CD4-positive, alpha-beta T cell treated with Interleukin-15 for 4 hours (primary cell): ENCODE results near the gene ABL1.
"Not testable (repeated sequence)": the region's sequence is repeated elsewhere in the genome, so short reads cannot be mapped to it uniquely, and the experiment has no call there.

Experiments
- DNase-seq: peaks from one replicate; pipeline ENCODE4 v3.0.0-alpha.2; 2020; ENCODE audit warnings: low spot score

Gene ABL1

DNA sequence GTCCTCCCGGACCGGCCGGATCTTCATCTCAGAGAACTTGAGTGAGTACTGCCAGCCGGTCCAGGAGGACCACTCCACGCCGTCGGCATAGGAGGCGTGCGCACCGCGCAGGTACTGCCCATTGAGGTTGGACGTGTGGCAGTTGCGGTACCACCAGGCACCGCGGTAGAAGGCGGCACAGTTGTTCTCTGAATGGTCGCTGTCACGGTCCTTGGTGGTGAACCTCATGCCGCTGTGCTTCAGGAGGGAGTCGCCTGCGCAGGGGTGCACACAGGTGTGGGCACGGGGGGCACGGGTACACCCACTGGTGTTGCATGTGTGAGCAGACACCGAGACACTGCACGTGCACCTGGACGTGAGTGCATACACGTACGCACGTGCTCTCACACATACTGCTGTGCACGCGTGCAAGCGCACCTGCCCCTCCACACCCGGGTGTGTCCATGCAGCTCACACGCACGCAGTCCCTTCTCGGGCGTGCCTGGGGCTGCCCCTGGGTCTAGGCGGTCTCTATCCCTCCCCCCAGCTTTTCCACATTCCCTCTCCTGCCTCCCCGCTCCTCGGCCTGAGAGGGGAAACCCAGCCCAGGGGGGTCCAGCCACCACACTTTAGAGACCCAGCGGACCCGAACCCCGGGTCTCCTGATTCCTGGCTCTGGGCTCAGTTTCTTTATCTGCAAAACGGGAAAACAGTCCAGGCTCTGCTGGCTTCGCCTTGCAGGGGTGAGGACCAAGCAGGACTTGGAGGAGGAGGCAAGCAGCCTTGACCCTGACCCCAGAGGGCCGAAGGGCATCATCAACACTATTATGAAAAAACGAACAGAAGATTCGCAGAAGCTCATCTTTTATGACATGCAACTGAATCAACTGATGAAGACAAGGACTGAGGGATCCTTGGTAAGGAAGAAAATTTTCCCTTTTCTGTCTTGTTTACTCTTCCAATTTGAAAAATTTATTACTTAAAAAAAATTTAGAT is 69.3 kb downstream of the ABL1 start:
- DNase-seq = no peak

DNA sequence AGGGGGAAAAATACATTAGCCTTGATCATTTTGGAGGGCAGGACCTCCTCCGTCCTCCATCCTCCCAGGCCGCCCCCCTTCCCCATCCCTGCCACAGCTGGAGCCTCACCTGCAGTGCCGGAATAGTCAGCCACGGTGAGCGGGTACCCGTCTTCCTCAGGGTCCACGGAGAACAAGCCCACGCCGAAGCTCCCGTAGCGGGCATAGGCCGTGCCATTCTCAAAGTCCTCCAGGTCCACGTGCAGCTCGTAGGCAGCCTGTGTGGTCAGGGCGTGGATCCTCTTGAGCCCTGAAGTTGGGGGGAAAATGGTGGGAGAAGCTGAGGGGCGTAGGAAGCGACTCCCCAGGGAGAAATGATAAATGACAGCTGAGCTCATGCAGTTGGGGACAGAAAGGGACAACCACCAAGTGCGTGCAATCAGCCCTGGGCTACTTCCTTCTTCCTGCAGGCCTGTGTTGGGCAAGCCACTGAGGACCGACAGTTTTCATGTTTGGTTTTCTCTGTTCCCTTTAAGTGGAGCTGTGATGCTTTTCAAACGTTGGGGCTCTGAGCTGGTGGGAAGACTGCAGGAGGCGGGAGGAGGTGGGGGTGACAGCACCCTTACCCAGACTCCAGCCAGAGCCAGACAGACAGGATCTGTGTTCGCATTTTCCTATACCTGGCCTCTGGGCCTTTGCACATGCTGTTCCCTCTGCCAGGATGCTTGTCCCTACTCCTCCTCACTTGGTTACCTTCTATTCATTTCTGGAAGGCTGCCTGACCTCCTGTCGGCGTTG is 70.3 kb downstream of the ABL1 start:
- no peak for DNase-seq

DNA sequence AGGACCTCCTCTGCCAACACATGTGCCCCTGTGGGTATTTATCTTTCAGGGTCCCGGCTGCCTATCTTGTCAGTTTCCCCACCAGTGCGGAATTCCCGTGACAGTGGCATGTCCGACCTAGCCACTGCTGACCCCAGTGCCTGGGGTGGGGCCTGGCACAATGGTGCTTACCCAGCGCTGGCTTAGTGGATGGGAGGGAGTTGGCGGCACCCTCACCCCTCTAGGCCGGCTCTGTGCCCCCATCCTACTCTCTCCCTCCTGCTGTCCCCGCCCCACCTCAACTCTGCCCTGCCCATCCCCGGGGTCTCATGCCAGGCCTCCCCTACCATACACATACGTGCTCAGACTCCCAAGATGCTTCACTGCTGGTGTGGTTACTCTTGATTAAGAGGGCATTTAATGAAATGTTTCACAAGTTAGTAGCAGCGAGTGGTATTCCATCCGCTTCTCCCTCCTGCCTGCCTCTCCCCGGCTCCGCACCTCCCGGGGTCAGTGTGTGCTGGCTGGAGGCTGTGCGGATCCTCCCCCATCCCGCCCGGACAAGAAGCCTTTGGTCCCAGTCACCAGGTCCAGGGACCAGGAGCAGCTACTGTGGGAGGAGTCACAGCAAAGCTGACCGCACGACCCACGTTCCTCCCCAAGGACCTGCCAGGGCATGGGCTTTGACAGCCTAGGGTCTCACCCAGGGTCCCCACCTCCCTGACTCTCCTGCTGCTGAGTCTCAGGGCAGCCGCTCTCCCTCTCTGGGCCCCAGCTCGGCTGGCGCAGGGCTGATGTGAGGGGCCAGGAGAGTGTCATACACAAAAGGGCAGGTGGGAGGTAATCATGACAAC is 71.1 kb downstream of the ABL1 start:
- DNase-seq = no peak

DNA sequence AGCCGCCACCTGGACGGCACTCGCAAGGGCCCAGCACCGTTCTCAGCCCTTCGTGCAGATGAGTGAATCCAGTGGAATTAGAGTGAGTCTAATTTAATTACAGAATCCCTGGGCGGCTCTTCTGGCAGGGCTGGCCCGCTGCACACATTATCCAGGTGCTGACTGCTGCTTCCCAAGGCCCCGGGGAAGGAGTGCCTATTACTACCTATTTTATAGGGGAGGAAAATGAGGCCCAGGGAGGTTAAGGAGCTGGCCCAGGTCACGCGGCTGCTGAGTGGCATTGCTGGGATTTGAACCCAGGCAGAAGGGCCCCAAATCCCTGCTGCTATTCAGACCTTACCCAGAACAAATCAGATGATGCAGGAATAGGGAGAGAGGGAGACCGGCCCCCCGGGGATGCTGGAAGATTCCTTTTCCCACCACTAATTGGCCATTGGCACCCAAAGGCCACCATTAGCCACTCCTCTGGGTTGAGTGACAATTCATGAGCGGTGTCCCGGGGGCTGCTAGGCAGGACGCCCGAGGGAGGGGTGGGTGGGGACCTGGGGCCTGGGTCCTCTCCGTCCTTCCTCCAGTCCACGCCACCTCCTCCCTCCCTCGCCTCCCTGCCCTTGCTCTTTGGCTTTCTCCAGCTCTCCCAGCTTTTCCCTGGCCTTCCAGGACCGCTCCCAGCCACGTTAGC is 71.8 kb downstream of the ABL1 start:
- DNase-seq = no peak

DNA sequence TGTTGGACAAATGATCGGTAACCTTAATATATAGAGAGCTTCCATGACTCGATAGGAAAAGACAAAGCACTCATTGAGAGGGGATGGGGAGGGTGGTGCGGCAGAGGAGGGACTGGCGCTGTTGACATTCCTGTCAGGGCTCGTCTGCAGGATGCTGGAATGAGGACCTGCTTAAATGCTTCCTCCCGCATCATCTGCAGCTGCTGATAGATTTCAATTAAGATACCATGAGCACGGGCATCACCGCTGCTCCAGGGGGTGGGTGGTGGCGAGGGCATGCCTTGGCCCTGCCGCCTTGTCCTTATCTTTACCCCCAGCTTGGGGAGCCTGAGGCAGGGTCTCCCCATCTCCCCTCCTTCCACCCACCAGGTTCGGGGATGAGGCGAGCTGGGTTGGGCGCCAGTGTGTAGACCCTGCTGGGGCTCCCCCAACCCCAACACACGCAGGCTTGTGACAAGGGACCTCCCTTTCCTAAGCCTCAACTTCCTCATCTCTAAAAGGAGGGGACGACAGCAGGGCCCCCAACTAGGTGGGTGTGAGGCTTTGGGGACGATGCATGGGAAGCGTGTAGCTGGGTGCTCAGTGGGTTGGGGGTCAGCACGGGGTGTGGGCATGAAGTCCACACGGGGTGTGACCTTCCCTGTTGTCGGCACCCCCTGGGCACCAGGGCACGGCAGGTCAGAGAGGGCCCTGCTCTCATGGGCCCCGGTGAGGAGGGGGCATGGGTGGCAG is 73.3 kb downstream of the ABL1 start:
- no peak for DNase-seq

DNA sequence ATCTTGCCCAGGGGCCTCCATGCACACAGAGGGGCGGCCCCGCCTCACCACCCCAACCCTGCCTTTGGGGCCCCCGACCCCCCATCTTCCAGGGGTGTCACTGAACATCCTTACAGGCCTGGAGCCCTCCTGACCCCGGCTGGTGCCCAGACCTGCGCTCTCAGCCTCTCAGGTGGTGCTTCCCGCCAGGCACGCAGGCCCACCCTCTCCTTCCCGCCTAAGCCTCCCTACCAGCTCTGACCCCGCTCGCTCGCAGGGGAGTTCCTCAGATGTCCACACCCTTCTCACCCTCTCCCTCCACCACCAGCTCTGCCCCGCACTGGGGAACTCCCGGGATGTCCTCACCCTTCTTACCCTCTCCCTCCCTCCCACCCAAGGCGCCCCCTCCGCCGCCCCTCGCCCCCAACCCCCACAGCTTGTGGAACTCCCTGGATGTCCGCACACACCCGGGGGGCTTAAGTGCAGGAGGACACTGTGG is 73.9 kb downstream of the ABL1 start:
- DNase-seq = no peak

DNA sequence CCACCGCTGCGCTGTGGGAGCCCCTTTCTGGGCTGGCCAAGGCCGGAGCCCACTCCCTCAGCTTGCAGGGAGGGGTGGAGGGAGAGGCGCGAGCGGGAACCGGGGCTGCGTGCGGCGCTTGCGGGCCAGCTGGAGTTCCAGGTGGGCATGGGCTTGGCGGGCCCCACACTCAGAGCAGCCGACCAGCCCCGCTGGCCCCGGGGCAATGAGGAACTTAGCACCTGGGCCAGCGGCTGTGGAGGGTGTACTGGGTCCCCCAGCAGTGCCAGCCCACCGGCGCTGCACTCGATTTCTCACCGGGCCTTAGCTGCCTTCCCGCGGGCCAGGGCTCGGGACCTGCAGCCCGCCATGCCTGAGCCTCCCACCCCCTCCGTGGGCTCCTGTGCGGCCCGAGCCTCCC is 75.0 kb downstream of the ABL1 start:
- not testable (repeated sequence) for DNase-seq

DNA sequence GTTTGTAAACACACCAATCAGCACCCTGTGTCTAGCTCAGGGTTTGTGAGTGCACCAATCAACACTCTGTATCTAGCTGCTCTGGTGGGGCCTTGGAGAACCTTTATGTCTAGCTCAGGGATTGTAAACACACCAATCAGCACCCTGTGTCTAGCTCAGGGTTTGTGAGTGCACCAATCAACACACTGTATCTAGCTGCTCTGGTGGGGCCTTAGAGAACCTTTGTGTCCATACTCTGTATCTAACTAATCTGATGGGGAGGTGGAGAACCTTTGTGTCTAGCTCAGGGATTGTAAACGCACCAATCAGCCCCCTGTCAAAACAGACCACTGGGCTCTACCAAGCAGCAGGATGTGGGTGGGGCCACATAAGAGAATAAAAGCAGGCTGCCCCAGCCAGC is 75.6 kb downstream of the ABL1 start:
- not testable (repeated sequence) for DNase-seq

DNA sequence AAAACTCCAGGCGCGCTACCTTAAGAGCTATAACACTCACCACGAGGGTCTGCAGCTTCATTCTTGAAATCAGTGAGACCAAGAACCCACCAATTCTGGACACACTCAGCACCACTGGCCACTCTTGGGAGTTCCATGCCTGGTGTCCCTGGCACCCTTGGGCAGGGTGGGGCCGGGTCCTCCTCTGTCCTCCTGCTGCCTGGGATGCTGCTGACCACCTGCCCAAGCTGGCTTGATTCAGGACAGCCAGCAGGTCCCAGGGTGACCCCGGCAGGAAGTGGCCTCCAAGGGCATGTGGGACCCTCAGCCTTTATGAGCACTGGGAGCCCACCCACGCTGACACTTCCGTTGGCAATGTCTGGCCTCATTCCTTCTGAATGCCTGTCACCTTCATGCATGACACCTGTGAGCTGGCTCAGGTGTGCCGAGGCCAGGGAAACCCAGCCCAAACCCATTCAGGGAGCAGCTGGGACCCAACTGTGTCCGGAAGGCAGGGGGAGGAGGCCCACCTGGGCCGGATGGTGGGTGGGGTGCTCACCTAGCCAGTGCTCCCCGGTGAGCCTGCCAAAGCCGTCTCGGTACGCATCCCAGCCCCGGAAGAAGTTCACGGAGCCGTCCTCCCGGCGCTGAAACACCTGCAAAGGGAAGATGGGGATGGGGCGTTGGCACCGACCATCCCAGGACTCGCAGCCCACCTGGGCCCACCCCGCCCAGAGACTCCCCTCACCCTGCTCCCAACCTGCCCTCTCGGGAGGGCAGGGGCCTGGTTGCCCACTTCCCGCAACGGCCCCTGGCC is 76.4 kb downstream of the ABL1 start:
- no peak for DNase-seq

DNA sequence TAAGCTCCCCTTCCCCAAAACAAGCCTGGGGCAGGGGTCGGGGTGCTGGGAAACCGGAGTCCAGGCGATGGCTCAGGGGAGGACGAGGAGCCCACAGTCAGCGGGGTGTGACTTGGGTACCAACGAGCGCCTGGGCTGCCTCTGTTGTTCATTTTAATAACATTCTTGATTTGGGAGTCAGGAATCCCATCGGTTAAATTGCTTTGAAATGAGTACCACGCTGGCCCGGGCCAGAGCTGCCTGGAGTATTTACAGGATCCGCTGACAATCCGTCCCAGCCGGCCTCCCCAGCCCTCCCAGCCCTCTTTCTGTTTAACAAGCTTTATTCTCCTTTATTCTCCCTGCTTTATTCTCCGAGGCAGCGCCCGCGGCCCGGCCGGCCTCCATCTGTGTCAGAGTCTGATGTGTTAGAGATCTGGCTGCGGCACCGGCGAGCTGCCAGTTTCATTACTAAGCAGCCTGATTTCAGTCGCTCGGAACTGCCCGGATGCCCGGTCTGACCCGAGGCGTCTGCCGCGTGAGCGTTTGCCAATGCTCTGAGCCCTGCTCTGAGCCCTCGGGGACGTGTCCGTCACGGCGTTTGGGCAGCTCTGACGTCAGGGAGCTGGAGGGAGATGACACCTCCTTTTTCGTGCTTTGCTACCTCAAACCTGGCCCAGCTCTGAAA is 78.0 kb downstream of the ABL1 start:
- no peak for DNase-seq

DNA sequence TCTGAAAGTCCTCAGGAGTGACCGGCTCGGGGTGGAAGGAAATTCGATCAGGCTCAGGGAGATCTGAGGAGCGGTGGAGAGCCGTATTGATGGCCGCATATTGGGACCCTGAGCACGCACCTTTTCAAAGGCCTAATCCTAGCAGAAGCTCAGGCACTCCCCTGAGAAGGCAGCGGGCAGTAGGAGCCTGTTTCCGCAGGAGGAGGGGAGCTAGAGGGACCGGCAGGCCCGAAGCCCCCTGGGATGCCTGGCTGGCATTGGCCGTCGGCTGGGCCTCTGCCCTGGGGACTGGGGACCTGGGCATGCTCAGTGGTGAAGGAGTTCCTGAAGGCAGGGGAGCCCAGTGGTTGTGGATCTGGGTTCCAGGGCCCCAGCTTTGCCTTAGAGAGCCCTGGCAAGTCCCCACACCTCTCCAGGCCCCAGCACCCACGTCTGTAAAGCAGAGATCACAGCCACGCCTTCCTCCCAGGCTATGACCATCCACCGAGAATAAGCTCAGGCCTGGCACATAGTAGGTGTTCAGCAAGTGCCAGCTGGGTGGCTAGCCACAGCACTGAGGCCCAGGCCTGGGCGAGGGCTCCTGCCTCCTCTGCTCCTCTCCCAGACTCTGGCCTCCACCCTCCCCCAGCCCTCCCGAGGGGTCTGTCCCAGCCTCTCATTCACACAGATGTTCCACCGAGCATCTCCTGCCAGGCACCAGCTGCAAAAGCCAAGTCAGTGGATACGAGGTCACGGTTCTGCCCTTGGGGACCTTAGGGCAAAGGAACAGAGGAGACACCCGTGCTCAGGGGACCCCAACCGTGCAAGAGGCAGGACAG is 78.8 kb downstream of the ABL1 start:
- no peak for DNase-seq

DNA sequence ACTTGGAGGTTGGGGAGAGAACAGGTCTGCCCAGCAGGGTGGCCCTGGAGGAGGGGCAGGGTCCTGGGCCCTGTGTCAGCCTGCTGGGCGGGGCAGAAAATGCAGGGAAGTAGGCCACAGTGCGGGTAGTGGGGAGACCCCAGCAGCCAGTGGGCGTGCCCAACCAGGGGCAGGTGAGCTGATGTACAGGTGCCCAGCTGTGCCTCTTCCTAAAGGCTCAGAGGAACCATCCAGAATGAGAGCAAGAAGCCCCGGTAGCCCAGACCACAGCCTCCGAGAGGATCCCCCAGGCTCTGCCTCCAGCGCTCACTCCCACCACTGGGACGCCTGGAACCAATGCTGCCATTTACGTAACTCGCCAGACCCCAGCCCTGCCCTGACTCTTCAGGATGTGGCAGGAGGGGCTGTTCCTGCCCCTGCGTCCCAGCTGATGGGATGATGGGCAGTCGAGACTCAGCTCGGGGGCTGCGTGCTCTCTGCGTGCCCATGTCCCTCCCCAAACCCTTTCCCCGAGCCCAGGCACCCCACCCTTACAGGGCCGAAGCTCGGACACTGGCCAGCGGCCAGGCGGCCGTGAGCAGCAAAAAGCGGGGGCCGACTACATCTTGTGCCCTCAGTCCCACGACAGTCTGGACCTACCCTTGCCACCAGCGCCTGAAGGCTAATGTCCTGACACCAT is 79.5 kb downstream of the ABL1 start:
- no peak for DNase-seq

DNA sequence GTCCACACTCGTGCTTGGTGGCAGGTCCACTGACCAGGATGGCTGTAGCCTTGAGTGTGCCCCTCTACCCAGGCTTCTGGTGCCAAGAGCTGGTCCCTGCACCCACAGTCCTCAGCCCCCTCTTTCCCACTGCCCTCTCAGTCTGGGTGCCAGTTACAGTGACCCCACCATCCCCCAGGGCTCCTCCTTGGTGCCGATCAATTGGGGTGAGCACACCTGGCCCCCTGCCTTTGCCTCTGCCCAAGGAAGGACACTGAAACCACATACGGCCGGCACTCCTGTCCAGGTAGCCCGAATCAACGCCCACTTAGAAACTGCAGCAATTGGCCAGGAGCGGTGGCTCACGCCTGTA is 80.0 kb downstream of the ABL1 start:
- no peak for DNase-seq

DNA sequence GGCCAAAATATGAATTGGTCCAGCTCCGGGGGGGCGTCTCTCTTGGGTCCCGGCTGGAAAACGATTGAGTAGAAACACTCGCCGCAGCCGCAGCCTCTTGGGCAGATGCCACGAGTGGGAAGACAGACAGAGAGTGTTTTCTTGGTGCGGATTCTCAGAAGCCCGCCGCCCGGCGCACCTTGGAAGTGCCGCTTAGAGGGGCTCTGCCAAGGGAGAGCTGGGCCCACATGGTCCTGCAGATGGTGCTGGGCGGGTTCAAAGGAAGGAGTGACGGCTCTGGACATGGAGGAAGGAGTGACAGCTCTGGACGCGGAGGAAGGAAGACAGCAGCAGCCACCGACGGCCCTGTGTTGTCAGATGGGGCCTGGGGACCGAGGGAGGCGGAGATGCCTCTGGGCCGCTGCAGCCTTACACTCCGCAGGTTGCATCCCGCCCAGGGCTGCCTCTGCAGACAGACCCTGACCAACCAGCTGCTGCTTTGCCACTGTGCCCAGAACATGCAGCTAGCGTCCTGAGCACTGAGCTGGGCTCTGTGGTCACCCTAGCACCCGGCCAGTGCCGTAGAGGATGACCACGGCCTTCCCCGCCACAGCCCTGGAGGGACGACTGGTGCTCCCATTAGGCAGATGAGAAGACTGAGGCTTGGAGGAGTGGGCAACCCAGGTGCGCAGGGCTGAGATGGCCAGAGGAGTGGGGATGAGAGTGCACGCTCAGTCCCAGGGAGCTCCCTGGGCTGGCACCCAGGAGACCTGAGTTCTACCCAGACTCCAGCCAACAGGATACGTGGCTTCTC is 82.3 kb downstream of the ABL1 start:
- no peak for DNase-seq

DNA sequence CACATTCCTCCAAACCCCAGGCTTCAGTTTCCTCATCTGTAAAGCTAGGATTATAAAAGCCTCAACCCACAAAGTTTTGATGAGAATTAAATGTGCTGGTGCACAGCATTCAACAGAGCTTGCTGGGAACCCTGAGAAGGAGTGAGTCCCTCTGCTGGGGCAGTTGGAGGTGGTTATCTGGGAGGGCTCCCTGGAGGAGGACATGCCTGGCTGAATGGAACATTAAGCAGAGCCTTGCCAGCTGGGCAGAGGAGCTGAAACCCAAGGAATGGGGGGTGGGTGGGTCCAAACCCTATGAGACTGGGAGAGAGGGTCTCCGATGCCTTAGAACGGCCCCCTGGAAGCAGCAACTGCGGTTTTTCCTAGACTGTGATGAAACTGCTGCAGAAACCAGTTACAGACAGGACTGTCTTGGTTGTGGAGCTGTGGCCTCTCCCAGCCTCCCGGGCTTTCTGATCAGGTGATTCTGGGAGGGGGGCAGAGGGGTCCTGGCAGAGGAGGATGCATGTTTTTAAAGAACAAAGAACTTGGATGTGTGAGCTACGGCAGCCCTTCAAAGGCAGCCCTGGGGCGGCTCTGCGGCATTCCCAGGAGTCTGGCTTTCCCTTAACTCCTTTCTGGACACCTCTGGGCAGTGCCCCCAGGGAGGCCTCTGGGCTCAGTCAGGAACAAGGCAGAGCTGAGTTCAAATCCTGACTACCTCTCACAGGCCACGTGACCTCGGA is 83.2 kb downstream of the ABL1 start:
- DNase-seq = no peak

DNA sequence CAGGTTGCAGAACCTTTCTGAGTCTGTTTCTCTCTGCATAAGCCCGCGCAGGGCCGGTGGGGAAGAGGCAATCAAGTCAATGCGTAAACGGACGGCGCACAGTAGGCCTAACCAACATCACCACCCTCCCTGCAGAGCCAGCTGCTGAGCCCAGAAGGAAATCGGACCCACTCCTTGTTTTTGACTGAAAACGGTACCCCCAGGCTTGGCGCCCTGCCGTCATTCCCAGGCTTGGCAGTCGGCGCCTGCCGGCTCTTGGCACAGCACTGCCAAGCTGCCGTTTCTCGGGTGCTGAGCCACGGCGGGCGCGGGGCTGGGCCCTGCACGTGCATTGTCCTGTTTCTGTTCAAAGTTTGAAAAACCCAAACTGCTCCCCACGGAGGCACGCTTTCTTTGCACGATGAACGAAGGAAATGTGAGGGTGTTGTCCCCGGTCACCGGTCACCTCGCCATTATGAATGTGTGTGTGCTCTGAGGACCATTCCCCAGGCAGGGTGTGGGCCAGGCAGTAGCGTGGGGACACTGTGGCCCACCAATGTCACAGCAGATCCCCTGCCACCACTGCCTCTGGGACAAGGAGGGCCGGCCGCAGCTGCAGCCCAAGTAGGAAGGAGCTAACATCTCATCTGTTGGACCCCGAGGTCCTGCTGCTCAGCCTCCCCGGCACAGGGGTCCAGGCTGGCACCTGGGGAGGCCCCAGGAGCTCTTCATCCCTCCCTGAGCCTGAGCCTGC is 83.9 kb downstream of the ABL1 start:
- DNase-seq = no peak
